Activated naive CD4-positive, alpha-beta T cell treated with anti-CD3 and anti-CD28 coated beads, Interleukin-2, amount 10 ng/mL, durations not matched to agents 7 days and 5 days (primary cell): ENCODE data around the gene FMNL3.

ENCODE experiments used
- CTCF ChIA-PET: fragments of 350-600 bp; sonication (Branson Sonifier 250); formaldehyde crosslinking; loops from one replicate; lab custom pipeline; 2021; ENCODE audit warnings: antibody characterized with exemption; lab: Charles Lee
- DNase-seq: peaks from one replicate; pipeline ENCODE4 v3.0.0-alpha.2; 2020
- H3K27ac Mint-ChIP-seq: one replicate; pipeline ENCODE4 v1.8.0; 2021; ENCODE audit warnings: mild to moderate bottlenecking, moderate library complexity, mixed read lengths
- H3K27me3 Mint-ChIP-seq: one replicate; pipeline ENCODE4 v1.8.0; 2021; ENCODE audit warnings: mild to moderate bottlenecking, mixed read lengths
- H3K36me3 Mint-ChIP-seq: one replicate; pipeline ENCODE4 v1.8.0; 2021; ENCODE audit warnings: mixed read lengths
- H3K4me1 Mint-ChIP-seq: one replicate; pipeline ENCODE4 v1.8.0; 2021; ENCODE audit warnings: mixed read lengths
- H3K4me3 Mint-ChIP-seq: one replicate; pipeline ENCODE4 v1.8.0; 2021; ENCODE audit warnings: mild to moderate bottlenecking, moderate library complexity, mixed read lengths
- H3K9me3 Mint-ChIP-seq: one replicate; pipeline ENCODE4 v1.8.0; 2021; ENCODE audit warnings: mixed read lengths

Gene FMNL3

DNA sequence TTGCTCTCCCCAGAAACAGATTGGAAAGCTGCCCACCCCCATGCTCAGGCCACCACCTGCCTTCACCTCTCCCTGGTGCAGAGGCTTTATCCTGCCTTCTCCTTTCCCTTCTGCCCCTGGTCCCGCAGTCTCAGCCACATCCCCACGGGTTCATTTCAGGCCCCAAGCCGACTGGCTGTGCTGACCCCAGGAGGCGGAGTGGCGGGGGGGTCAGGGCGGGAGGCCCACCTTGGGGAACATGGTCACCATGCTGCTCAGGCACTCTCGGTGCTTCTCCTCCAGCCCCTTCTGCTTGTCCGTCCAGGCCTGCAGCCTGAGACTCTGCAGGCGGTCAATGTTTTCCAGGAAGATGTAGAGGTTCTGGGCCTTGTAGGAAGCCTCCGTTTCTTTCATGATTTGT, 108.7 kb downstream of the FMNL3 start:
- Mint-ChIP-seq H3K4me1 (no peaks in the 10 kb centered on the region), H3K4me3 (no peak overlapping the region), H3K27ac (no peak overlapping the region), H3K27me3 (no peaks in the 10 kb centered on the region), H3K36me3 (no peaks in the 10 kb centered on the region), H3K9me3 (no peaks in the 10 kb centered on the region)
- CTCF ChIA-PET: interaction anchor here (0.6 kb wide), 1 partner anchor 238 kb away, joined by 3 read pairs; no protein-coding TSS in a partner anchor
- no peak for DNase-seq

DNA sequence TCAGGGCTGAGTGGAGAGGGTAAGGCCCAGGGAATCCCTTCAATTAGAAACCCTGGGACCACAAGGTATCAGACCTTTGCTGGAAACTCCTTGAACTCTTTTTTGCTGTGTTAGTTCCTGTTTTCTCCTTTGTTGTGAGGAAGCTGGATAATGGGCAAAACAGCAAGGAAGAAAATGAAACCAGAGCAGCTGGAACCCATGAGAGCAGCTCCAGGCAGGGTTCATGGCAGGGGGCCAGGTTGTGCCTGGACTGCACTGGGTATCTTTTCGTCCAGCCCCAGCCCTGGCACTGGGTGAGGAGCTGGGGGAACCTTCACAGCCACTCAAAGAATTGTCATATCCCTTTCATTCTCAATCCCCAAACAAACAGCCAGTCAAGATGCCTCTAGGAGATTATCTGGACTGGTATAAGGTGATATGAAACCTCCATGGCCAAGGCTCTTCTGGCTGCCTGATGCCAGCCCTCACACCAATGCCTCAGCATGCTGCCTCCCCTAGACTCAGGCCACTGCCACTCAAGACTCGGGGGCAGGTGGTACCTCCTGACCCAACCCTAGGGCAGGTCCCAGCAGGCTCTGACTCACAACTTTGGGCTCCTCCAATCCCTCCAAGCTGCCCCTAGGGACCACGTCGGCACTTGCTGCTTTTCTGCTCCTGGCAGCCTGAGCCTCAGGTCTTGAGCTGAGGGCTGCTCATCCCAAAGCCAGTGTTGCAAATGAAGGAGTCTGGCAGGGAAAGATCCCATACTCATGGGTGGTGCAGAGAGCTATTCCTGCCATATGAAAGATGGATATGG, 118.3 kb downstream of the FMNL3 start:
- CTCF ChIA-PET: no interaction called here
- H3K4me1 Mint-ChIP-seq: no peaks in the 10 kb centered on the region
- no peak for DNase-seq
- no peaks in the 10 kb centered on the region for H3K9me3 Mint-ChIP-seq
- no peak overlapping the region for H3K4me3 Mint-ChIP-seq
- H3K27ac Mint-ChIP-seq: no peak overlapping the region
- peaks cover 4% of the 10 kb centered on the region for H3K36me3 Mint-ChIP-seq
- H3K27me3 Mint-ChIP-seq: no peaks in the 10 kb centered on the region

DNA sequence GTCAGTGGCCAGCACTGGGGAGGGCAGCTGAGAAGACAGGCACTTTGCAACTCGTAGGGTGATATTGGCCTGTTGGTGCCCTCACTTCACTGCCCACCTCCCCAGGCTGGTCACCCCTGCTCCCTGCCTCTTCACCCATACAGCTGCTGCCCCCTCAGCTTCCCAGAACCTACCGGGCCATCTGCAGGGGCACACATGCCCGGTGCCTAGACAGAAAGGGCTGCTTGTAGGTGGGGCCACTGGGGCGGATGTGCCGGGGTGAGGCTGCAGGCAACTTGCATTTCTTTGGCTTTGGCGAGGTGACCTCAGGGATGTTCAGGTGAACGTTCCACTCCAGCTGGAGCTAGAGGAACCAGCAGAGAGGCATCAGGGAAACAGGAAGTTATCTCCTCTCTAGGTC, 118.9 kb downstream of the FMNL3 start:
- CTCF ChIA-PET: no interaction called here
- no peak overlapping the region for H3K27ac Mint-ChIP-seq

DNA sequence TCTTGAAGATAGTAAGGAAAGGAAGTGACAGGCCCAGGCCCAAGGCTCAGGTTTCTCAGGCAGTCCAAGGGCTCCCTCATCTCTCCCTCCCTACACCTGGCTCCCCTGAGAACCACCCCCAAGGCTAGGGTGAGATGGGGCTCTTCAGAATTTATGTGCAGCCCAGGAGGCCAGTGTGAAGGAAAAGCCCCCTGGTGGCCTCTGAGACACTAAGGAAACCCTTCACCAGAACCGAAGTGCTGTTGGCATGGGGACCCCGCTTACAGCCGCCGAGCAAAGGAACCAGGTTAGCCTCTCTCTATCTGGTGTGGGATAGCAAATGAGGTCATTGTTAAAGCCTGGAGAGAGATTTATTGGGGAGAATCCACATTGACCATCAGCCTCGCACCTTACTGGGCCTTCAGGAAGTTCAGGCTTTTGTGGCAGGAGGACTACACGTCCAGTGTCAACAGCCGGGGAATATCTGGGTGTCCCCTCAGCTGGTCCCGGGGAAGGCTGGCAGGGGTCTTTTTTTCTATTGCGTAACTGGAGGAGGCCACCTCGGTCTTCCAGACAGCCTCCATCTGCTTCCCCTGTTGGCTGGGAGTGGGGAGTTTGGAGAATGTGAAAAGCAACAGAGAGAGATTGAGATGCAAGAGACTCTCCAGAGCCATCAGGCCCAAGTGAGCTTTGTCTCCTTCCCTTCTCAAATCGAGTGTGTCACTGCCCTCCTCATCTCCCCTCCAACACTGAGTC, 119.9 kb downstream of the FMNL3 start:
- Mint-ChIP-seq H3K4me1 (no peaks in the 10 kb centered on the region), H3K36me3 (peaks cover 5% of the 10 kb centered on the region), H3K27me3 (no peaks in the 10 kb centered on the region), H3K27ac (no peak overlapping the region), H3K4me3 (no peak overlapping the region), H3K9me3 (no peaks in the 10 kb centered on the region)
- no peak for DNase-seq
- CTCF ChIA-PET: interaction anchor here (0.9 kb wide), 1 partner anchor 35 kb away, joined by 3 read pairs; no protein-coding TSS in a partner anchor

More for the DNA sequence above, 118.9 kb downstream of the FMNL3 start:
- H3K4me3 Mint-ChIP-seq: no peak overlapping the region
- H3K4me1 Mint-ChIP-seq: no peaks in the 10 kb centered on the region
- DNase-seq: no peak
- H3K36me3 Mint-ChIP-seq: peaks cover 5% of the 10 kb centered on the region
- no peaks in the 10 kb centered on the region for H3K27me3 Mint-ChIP-seq
- H3K9me3 Mint-ChIP-seq: no peaks in the 10 kb centered on the region
